Umbilical cord (tissue), 1 donor: ENCODE data around the gene R3HDM1. TPM values are rescaled to one million over a fixed set of nuclear protein-coding genes. Genes with fewer than 3 reads are reported as not detected.

Experiments
- total RNA-seq: library from RNA; depleted of rRNA; stranded (reverse); fragments of >200 nt; gene quantifications from one replicate; pipeline ENCODE4 v1.2.3, GENCODE V29; 2014; ENCODE audit warnings: low replicate concordance; ENCODE audit not compliant: insufficient read depth

Gene R3HDM1
- total RNA-seq, 1 donor from 2014 or later: 4.8 TPM

Other genes with a start within 250 kb of the R3HDM1 start
- 7.2 TPM for gene ZRANB3, start 266 bp upstream of the R3HDM1 start, total RNA-seq
- gene UBXN4, start 210.4 kb downstream of the R3HDM1 start, total RNA-seq: 153 TPM